A673 (cell line): ENCODE measurements around the gene PDGFB. TPM values are rescaled to one million over a fixed set of nuclear protein-coding genes. Genes with fewer than 3 reads are reported as not detected.

Experiments
- BruUV-seq: library from RNA; stranded (reverse); fragments of 400-500 nt; replicated peaks from 2 replicates; lab custom pipeline; 2021; lab: Mats Ljungman, UMichigan
- CTCF ChIA-PET: fragments of 300-600 bp; sonication (Branson Sonifier 250); formaldehyde crosslinking; loops from one replicate; lab custom pipeline; 2022; ENCODE audit warnings: antibody characterized with exemption; lab: Charles Lee
- POLR2A ChIA-PET: fragments of 300-600 bp; sonication (Branson Sonifier 250); formaldehyde crosslinking; loops from one replicate; lab custom pipeline; 2022; ENCODE audit warnings: antibody characterized with exemption; ENCODE audit not compliant: low non-redundant PET; lab: Charles Lee
- DNase-seq: peaks from one replicate; pipeline ENCODE4 v3.0.0-alpha.2; 2015; ENCODE audit warnings: low spot score
- H3K27ac ChIP-seq: fragments of 200-600 bp; sonication (generic); 2 replicates; pipeline ENCODE4 v1.5.1; 2016; ENCODE audit warnings: mixed run types, low read depth, mild to moderate bottlenecking, mixed read lengths, antibody characterized with exemption, low read length; ENCODE audit not compliant: poor library complexity, severe bottlenecking
- H3K27me3 ChIP-seq: fragments of 200-600 bp; sonication (generic); replicated peaks from 2 replicates; pipeline ENCODE4 v1.6.1; 2017; ENCODE audit warnings: mixed run types, low read depth, mild to moderate bottlenecking, mixed read lengths, antibody characterized with exemption, low read length; ENCODE audit not compliant: insufficient read depth, poor library complexity
- H3K36me3 ChIP-seq: fragments of 200-600 bp; sonication (generic); 2 replicates; pipeline ENCODE4 v1.6.1; 2016; ENCODE audit warnings: mixed run types, mild to moderate bottlenecking, mixed read lengths, antibody characterized with exemption, low read length; ENCODE audit not compliant: insufficient read depth, poor library complexity, severe bottlenecking
- H3K4me1 ChIP-seq: fragments of 200-600 bp; sonication (generic); 2 replicates; pipeline ENCODE4 v1.6.1; 2017; ENCODE audit warnings: mixed run types, mild to moderate bottlenecking, mixed read lengths, antibody characterized with exemption, low read length; ENCODE audit not compliant: insufficient read depth, poor library complexity, severe bottlenecking
- H3K4me3 ChIP-seq: fragments of 200-600 bp; sonication (generic); 2 replicates; pipeline ENCODE4 v1.5.1; 2016; ENCODE audit warnings: low read depth, mixed run types, mild to moderate bottlenecking, mixed read lengths, low read length; ENCODE audit not compliant: poor library complexity, severe bottlenecking
- H3K9me3 ChIP-seq: fragments of 200-600 bp; sonication (generic); 2 replicates; pipeline ENCODE4 v1.6.1; 2016; ENCODE audit warnings: mixed run types, low read depth, mild to moderate bottlenecking, mixed read lengths, antibody characterized with exemption, low read length; ENCODE audit not compliant: poor library complexity, severe bottlenecking
- CTCF ChIP-seq: fragments of 300-800, 200-600 bp; sonication (generic); conservative IDR thresholded peaks from 2 replicates; pipeline ENCODE4 v1.5.1; 2017; ENCODE audit warnings: low read depth, mild to moderate bottlenecking, antibody characterized with exemption, low read length, moderate library complexity, mixed read lengths
- EZH2 ChIP-seq: fragments of 200-600 bp; sonication (generic); IDR thresholded peaks from 2 replicates; pipeline ENCODE4 v1.6.1; 2017; ENCODE audit warnings: borderline replicate concordance, low read depth, mild to moderate bottlenecking, mixed read lengths, antibody characterized with exemption, low read length; ENCODE audit not compliant: poor library complexity, severe bottlenecking
- intact Hi-C: fragments of 100-400 bp; cut with micrococcal nuclease; formaldehyde crosslinking; loops from one replicate; pipeline ENCODE4 v1.10.0; 2022; ENCODE audit not compliant: unreplicated experiment
- total RNA-seq: library from RNA; stranded (reverse); gene quantifications from 2 replicates; pipeline ENCODE4 v1.2.3, GENCODE V29; 2021

The PDGFB gene
- total RNA-seq, 1 experiment from 2014 or later: 0.09 TPM

GRCh38 chr22:39215426-39216142, 29.2 kb downstream of the PDGFB start:
- CTCF ChIA-PET: interaction anchor here (0.7 kb wide), 5 partner anchors 91 to 590 kb away, joined by 3 to 6 read pairs (median 4); no protein-coding TSS in a partner anchor
- no TSS peak for BruUV-seq

GRCh38 chr22:39215070-39215396, 29.7 kb downstream of the PDGFB start:
- intact Hi-C loops: no loop called here
- no peak overlapping the region for H3K27ac ChIP-seq
- BruUV-seq: no TSS peak

More at GRCh38 chr22:39215426-39216142, 29.2 kb downstream of the PDGFB start:
- H3K27me3 ChIP-seq: no peaks in the 10 kb centered on the region
- DNase-seq: no peak
- no peaks in the 10 kb centered on the region for H3K4me1 ChIP-seq
- no peaks in the 10 kb centered on the region for H3K36me3 ChIP-seq
- no peak overlapping the region for H3K27ac ChIP-seq
- POLR2A ChIA-PET: no interaction called here
- no peaks in the 10 kb centered on the region for H3K9me3 ChIP-seq
- no peak overlapping the region for H3K4me3 ChIP-seq
- intact Hi-C loops: no loop called here
- peak; percentile 55 for TF ChIP-seq CTCF
- TF ChIP-seq EZH2: no peak

GRCh38 chr22:39214383-39215069, 30.3 kb downstream of the PDGFB start:
- no peaks in the 10 kb centered on the region for H3K36me3 ChIP-seq
- no peak for DNase-seq
- no peak overlapping the region for H3K27ac ChIP-seq
- no peaks in the 10 kb centered on the region for H3K27me3 ChIP-seq
- no TSS peak for BruUV-seq
- intact Hi-C loops: no loop called here
- H3K4me1 ChIP-seq: no peaks in the 10 kb centered on the region
- H3K4me3 ChIP-seq: no peak overlapping the region
- H3K9me3 ChIP-seq: no peaks in the 10 kb centered on the region
- TF ChIP-seq CTCF (no peak), EZH2 (no peak)
- CTCF ChIA-PET: no interaction called here
- POLR2A ChIA-PET: interaction anchor here (0.6 kb wide), 1 partner anchor 105 kb away, joined by 3 read pairs; no protein-coding TSS in a partner anchor

More at GRCh38 chr22:39215070-39215396, 29.7 kb downstream of the PDGFB start:
- ChIA-PET POLR2A (no interaction called here), CTCF (no interaction called here)
- Histone ChIP-seq H3K36me3 (no peaks in the 10 kb centered on the region), H3K27me3 (no peaks in the 10 kb centered on the region), H3K4me3 (no peak overlapping the region), H3K4me1 (no peaks in the 10 kb centered on the region), H3K9me3 (no peaks in the 10 kb centered on the region)
- DNase-seq: no peak
- TF ChIP-seq EZH2 (no peak), CTCF (no peak)
